NCI-H2196 (cell line): ENCODE results near the gene SMCHD1.
A peak's percentile ranks its signal among the peaks of the same experiment; 100 is the strongest.

Experiments
- DNase-seq: peaks from one replicate; lab custom pipeline; 2025; ENCODE audit not compliant: unreplicated experiment; lab: John Stamatoyannopoulos, UW

The SMCHD1 gene

DNA sequence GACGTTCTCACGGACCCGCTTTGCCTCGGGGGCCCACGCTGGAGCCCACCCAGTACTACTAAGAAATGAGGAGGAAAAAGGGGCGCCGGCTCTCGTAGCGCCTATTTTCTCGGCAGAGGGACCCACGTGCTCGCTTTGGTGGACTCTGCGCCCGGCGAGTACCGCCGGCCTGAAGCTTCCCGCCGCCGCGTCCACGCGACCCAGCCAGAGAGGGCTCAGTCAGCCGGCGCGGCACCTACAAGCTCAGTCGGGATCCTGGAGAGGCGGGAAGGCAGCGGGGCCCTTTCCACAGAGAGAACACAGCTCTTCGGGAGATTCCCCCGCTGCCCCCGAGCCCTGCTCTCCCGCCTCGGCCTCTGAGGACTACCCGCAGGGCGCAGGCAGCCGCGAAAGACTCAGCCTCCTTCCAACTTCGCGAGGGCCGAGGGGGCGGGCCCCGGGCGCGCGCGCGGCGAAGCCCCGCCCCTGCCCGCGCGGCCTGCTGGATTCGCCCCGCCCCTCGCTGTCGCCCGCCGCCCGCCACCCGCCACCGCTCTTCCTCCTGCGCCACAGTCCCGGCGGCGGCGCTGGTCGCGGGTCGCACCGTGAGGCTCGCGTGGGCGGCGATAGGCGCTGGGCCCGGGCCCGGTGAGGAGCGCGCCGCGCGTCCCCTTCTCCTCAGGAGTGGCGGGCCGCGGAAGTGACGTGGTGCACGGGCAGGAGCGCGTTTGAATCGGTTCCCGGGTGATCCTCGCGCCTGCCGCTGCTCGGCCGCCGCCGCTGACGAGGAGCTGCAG lies at the start of gene SMCHD1:
Gene SMCHD1 (plus strand): TSS at position 549 of the 776 bp plus-strand sequence. CDS start 350 bp downstream, outside the sequence.
- DNase-seq: peak; percentile 95

DNA sequence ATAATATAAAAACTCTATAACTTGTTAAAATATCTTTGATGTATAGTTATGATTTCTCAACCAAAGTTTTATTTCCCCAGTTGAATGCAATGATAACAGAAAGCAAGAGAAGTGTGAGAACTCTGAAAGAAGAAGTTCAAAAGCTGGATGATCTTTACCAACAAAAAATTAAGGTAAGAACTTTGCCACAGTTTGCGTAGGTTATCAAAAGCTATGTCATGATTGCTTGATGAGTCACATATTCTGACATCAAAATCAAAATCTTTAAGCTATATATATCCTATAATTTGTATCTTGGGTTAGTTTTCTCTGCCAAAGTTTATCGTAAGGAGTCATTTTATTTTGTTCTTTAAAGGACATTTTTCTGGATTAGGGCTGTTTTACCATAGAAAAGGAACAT lies 49.2 kb upstream of the SMCHD1 start:
- no peak for DNase-seq

DNA sequence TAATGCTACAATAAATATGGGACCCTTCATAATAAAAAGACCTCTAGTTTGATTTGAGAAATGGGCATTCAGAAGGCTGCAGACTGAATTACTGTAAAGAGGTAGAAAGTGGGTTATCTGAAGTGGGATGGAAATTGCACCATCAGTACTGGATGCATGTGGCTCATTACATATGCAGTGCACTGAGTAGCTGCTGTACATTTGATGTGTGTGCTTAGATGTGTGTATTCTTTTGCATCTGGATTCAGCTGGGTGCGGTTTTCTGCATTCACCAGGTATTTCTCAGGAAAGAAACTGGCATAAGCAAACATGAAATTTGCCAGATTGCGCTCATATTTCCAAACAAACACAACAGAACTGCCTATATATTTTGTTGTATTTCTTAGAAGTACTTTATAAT lies 45.9 kb upstream of the SMCHD1 start:
- no peak for DNase-seq

DNA sequence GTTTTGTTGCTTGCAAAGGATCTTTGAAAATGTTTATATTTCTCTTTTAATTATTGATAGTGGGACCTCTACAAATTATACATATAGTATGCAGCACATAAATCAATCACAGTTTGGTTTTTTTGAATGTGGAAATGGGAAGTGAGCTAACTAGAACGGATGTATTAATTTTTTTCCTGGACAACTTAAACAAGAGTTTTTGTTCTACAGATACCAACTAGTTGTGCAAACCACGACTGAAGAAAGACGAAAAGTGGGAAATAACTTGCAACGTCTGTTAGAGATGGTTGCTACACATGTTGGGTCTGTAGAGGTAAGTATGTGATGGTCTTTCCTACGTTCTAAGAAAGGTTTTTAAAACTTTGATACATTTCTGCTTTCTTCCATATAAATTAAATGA lies 45.0 kb upstream of the SMCHD1 start:
- no peak for DNase-seq

DNA sequence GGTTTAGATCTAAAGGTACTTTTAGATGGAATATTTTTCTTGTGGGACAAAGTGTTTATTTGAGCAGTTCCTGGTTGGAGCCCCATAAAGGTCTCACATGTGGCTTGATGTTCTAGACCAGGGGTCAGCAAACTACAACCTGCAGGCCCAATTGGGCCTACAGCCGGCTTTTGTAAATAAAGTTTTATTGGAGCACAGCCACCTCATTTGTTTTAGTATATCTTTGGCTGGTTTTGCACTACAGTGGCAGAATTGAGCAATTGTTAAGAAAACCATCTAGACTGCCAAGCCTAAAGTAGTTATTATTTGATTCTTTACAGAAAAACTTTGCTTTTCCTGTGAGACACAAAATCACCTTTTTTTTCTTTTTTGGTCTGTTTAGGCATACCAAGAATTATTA lies 42.5 kb upstream of the SMCHD1 start:
- no peak for DNase-seq

DNA sequence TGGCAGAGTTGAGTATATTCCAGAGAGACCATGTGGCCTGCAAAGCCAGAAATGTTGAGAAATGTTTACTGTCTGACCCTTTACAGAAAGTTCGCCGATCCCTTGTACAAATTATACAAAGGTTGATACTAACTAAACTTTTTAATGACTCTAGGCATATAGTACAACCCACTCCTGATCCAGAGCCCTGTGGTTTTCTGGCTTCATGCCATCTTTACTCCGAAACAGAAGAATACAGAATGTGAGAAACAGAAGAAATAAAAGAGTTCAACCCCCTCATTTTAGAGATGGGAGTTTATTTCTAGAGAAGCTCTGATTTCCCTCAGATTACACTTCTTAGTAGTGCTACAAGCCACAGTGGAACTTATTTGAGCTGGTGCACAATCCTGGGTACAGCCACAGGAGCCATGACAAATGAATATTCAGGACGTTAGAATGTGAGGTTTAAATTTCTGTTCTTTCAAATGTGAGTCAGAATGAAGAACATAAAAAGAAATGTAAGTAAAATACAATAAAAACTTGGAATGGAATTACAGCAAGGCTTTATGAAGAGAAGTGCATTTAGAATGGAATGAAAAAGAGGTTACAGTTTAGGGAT lies 38.0 kb upstream of the SMCHD1 start:
- no peak for DNase-seq

DNA sequence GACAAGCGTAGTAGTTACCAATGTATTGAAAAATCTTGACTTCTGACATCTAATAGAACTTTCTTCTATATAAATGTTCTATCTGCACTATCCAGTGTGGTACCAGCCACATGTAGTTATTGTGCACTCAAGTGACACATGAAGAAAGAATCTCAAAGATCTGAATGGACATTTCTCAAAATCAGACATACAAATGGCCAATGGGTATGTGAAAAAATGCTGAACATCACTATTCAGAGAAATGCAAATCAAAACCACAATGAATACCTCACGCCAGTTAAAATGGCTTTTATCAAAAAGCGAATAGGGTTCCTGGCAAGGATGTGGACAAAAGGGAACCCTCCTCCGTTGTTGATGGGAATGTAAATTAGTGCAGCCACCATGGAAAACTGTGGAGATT lies 37.5 kb upstream of the SMCHD1 start:
- DNase-seq: no peak

DNA sequence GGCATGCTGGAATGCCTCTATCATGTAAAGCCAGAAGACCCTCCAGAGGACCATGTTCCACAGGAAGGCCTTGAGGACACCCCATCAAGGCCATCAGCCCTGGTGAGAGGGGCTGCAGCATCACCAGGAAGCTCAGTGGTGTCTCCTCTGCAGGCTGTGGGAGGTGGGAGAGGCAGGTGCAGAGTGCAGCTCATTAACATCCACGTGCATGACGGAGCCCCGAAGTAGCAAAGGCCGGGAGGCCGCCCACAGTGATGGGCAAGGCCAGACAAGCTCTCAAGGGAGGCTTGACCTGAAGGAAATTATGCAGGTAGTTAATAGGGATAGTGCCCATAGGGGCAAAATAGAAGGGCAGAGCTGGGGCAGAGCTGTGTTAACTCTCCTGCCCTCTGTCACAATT lies 30.3 kb upstream of the SMCHD1 start:
- DNase-seq: no peak

DNA sequence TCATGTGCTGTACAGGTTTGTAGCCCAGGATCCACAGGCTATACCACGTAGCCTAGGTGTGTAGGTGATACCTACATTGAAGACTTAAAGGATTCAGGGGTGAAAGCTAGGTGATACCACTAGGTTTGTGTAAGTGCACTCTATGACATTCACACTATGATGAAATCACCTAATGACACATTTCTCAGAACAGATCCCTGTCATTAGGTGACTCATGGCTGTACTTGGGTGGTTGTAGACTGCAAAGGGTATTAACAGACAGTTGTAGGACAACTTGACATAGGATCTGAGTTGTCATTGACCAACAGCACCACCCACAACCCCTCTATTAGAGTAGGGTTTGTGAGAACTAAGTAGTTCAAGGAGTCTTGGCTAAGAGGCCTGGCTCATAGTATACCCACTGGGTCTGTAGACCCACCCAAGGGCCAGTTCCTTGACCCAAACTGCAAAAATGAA lies 27.7 kb upstream of the SMCHD1 start:
- no peak for DNase-seq

DNA sequence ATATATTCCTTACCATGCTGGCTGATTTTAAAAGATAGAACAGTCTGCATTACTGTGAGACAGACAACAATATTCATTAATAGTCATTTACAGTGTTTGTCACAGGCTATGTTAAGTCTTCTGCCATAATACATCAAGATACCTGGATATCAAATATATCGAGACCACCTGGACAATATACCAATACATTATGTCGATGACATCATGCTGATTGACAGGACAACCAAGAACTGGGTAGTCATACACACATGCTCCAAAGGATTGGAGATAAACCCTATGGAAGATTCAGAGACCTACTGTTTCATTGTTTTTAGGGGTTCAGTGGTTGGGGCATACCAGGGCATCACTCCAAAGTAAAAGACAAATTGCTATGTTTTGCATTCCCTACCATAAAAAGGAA lies 26.5 kb upstream of the SMCHD1 start:
- no peak for DNase-seq

DNA sequence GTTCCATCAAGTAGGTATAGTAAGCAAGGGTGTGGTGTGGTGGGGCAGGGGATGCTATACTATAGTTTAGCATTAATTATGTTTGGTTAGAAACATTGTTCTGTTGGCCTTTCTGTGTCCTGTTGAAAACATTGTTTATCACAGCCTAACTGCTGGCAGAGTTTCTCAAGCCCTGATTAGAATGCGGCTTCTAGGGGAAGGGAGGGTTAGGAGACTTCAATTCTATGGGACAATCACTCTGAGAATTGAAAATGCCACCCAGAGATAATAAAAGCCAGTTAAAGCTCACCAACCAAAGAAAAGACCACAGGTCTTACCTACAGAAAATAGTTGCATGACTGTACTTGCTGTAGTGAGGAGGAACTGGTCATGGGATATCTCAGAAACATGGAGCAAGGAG lies 19.9 kb upstream of the SMCHD1 start:
- no peak for DNase-seq

DNA sequence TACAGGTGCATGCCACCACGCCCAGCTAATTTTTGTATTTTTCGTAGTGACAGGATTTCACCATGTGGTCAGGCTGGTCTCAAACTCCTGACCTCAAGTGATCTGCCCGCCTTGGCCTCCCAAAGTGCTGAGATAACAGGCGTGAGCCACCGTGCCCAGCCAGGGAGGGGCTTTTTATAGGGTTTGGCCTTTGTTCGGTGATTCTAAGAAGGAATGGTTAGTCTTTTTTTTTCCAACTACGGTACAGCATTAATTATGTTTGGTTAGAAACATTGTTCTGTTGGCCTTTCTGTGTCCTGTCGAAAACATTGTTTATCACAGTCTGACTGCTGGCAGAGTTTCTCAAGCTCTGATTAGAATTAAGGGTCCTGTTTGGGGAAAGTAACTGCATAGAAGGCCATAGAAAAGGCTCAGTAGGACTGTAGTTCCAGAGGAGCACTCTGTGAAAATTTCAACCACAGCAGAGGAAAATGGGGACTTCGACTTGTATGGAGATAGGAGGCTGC lies 19.3 kb upstream of the SMCHD1 start:
- no peak for DNase-seq

DNA sequence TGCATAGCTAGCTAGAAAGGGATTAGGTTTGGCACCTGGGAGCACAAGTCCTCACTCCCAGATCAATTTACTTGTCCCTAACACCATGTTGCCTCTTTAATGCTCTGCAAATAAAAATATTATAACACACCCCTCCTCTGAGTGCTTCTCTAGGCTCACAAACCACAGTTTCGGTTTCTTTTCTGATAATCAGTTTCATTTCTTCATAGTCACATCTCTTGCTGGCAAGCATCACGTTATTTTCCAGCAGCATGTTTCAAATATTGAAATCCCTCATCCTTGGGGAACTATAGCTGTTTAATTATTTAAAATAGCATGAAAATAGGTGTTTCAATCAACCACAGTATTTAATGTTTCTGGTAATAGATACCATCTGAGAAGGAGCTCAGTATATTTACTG lies 13.9 kb upstream of the SMCHD1 start:
- peak; percentile 52 for DNase-seq

DNA sequence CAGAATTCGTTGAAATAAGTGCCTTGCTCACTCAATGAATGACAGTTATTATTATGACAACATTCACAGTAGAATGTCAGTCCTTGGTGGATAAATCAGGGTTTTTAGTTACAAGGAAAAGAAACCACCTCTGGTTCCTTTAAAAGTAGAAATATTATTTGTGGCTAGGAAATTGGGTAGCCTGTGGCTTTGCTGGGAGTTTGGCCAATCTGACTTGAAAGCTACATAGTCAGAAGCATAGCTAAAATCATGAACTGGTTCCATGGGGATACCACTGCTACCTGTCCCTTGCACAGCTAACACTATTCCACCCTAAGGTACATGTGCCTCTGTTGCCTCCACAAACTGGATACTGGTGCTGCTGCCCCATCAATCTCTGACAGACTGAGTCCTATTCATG lies 12.8 kb upstream of the SMCHD1 start:
- no peak for DNase-seq

DNA sequence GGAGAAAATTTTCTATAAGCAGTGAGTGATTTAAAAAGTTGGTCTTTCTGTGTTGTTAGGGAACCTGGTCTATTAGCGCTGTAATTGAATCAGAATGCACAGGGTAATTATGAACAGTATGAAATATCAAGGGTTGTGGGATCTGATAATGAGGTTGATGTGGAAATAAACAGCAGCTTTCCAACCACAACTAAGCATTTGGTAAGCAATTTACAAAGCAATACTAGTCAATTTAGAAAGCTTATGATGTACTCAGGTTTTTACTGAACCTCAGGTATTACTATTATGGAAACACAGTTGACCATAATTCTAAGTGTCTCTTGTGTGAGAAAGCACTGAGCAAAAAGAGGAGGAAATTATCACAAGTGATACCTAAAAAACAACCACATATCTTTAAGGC lies 11.0 kb upstream of the SMCHD1 start:
- DNase-seq: no peak

DNA sequence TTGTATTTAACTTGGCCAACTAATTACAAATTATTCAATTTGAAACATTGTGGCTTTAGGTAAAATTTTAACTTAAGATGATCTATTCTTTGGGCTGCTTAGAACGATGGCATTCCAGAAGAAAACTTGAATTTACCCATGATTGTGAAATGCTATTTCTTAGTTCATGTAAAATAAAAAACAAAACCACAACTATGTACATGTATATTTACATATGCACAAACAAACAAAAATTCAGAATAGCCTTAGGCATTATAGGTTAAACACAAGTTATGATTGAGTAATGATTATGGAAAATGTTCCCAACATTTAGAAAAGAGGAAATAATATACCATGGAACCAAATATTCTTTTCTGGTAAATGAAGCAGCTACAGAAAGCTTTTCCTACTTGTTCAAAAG lies 3.5 kb upstream of the SMCHD1 start:
- no peak for DNase-seq

DNA sequence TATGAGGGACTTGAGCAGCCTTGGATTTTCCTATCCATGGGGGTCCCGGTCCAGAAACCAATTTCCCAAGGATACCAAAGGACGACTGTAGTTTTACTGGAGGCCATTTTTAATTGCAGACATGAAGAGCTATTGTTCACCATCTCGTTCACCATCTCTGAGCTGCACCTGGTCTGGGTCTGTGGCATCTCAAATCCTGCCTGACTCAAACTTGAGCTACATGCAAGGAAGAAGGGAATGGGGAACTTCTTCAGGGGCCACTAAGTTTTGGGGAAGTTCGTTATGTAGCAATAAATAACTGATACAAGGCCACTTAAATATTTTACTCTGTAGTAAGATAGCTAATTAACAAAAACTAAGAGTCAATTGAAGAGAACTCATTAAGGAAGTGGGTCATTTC lies 2.1 kb upstream of the SMCHD1 start:
- no peak for DNase-seq

DNA sequence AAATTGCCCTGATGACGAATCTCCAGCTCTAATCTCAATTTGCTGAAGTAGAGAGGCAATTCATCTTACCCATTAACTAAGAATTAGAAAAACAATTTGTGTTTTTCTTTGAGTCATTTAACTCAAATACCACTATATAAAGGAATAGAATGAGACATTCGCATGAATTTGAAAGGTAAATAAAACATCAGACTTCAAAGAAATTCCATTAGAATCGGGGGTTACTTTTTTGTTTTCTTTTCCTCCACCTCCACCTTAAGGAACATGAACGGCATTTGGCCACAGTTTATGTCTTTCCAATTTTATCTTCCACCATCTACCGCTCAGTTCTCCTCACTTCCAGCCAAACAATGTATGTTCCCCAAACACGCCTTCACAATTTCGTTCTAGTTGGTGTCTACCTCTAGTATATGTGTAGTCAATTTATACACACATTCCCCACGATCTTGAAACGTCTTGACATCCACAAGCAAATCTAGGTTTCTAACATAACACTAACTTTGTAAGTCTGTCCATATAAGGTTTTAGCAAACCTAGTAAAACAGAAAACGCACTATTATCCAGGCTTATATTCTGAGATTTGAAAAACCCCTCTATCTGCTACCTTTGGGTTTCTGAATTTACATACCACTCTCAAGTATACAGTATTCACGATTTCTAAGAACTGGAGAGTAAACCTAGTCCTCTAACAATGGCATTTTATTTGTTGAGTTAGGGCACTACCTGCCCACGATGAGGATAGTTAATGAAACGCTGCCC lies 1.2 kb upstream of the SMCHD1 start:
- DNase-seq: no peak

DNA sequence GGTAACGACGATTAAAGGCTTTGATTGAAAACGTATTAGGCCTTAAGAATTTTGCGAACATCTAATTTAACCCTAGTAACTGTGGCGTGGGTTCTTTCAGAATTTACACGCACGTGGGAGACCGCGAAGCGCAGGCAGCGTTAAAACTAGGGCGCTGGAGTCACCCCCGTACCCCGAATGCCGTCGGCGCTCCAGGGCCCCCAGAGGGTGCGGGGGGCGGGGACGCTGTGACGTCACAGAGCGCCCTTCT lies 673 bp upstream of the SMCHD1 start:
- no peak for DNase-seq

DNA sequence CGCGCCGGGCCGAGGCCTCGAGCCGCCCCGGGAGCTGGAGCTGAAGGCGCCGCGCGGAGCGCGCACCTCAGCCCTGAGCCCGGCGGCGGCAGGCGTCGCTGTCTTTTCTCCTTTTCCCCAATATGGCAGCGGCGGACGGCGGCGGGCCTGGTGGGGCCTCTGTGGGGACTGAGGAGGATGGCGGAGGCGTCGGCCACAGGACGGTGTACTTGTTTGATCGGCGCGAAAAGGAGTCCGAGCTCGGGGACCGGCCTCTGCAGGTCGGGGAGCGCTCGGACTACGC lies 369 bp downstream of the SMCHD1 start:
- DNase-seq: no peak

DNA sequence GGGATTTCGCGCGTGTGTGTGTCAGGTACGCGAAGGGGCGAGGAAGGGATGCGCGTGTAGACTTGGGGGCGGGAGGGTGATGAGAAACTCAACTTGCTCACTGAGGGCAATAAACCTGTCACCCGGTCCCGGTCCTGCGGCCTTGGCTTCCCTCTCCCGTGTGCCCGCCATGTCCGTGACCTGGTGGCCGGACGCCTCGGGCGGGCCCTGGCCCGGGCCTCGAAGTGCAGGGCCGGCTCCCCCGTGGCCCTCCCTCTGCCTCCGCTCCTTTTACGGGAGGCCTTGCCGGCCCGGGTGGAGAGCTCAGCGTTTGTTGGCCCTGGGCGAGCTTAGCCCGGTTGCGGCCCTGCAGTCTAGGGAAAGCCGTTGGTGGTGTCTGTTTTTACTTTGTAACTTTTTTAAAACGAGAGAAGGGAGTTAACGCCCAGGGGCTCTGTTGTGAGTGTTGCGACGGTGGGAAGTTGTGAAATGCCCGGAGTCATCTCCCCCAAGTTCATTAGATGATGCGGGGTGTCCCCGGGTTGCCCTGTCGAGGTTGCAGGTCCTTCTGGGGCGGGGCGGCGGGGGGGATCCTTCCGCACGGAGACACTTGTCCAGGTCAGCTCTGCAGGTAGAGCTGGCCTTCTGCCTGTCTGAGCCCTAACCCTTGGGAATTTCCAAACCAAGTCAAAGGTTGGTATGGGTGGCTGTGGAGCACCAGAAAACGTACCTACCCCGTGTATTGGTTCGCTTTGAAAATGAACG lies 883 bp downstream of the SMCHD1 start:
- no peak for DNase-seq
